ENCODE measurements around the gene KMT5B. TPM values are rescaled to one million over a fixed set of nuclear protein-coding genes. Genes with fewer than 3 reads are reported as not detected.

Gene KMT5B
- total RNA-seq, 1 donor from 2014 or later: 17.5 TPM

- no peak for DNase-seq (ENCODE audit: low read depth)
- no peak overlapping the region for H3K4me3 ChIP-seq (ENCODE audit: low read depth, low read length)
- no peak for TF ChIP-seq CTCF (conservative IDR thresholded peaks at IDR 0.05; ENCODE audit: low read depth, low read length)
These were observed 64.9 kb downstream of the KMT5B start for GRCh38 chr11:68148071-68148805.

DNA sequence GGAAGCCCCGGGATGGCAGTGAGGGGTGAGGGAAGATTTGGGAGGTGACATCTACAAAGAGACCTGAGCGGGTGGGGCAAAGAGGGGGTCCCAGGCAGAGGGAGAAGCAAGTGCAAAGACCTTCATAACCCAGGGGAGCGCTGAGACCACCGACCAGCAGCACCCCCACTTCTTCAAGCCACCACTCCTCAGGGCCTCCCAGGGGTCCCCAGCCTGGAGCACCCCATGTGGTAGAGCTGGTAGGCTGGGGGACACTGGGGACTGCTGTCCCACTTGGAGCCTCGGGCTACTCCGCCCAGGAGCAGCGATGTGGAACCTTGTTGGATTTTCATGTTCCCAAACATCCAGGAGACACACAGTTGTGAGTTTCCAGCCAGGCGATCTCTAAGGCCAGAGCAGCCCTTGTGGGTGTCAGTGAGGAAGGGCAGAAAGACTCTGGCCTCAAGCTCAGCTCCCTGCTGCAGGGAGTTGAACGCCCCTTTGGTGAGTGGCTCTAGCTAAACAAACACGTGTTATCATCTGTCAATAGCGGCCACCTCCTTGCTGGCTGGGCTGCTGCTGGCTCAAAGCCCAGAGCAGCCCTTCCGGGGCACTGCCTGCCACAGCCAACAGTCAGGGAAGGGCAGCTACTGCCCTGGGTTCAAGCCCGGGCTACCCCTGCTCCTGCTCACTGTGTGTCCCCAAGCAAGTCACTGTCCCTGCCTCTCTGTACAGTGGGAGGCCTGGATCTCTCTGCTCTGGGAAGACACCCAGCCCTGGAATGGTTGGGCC, 66.2 kb downstream of the KMT5B start:
- DNase-seq (ENCODE audit: low read depth): no peak
- no peak for TF ChIP-seq CTCF (conservative IDR thresholded peaks at IDR 0.05; ENCODE audit: low read depth, low read length)
- H3K4me3 ChIP-seq (ENCODE audit: low read depth, low read length): no peak overlapping the region

GRCh38 chr11:68146010-68146540, 67.0 kb downstream of the KMT5B start:
- TF ChIP-seq CTCF (conservative IDR thresholded peaks at IDR 0.05; ENCODE audit: low read depth, low read length): no peak
- no peak overlapping the region for H3K4me3 ChIP-seq (ENCODE audit: low read depth, low read length)
- no peak for DNase-seq (ENCODE audit: low read depth)

GRCh38 chr11:68145120-68145866, 67.8 kb downstream of the KMT5B start:
- H3K4me3 ChIP-seq (ENCODE audit: low read depth, low read length): no peak overlapping the region
- TF ChIP-seq CTCF (conservative IDR thresholded peaks at IDR 0.05; ENCODE audit: low read depth, low read length): no peak
- no peak for DNase-seq (ENCODE audit: low read depth)

DNA sequence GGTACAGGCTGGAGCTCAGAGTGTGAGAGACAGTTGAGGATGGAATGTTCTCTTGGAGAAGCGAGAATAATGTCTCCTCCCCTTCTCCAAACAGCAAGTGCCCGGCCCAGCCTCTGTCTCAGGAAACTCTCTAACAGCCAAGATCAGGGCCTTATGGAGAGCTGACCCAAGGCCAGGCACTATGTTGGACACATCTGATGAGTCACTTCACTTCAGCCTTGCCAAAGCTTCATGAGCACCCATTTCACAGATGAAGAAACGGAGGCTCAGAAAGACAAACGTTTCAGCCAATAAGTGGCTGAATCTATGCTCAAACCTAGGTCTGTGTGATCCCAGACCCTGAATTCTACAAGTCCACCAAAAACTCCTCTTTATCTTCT, 69.8 kb downstream of the KMT5B start:
- no peak for DNase-seq (ENCODE audit: low read depth)
- H3K4me3 ChIP-seq (ENCODE audit: low read depth, low read length): no peak overlapping the region
- TF ChIP-seq CTCF (conservative IDR thresholded peaks at IDR 0.05; ENCODE audit: low read depth, low read length): no peak

DNA sequence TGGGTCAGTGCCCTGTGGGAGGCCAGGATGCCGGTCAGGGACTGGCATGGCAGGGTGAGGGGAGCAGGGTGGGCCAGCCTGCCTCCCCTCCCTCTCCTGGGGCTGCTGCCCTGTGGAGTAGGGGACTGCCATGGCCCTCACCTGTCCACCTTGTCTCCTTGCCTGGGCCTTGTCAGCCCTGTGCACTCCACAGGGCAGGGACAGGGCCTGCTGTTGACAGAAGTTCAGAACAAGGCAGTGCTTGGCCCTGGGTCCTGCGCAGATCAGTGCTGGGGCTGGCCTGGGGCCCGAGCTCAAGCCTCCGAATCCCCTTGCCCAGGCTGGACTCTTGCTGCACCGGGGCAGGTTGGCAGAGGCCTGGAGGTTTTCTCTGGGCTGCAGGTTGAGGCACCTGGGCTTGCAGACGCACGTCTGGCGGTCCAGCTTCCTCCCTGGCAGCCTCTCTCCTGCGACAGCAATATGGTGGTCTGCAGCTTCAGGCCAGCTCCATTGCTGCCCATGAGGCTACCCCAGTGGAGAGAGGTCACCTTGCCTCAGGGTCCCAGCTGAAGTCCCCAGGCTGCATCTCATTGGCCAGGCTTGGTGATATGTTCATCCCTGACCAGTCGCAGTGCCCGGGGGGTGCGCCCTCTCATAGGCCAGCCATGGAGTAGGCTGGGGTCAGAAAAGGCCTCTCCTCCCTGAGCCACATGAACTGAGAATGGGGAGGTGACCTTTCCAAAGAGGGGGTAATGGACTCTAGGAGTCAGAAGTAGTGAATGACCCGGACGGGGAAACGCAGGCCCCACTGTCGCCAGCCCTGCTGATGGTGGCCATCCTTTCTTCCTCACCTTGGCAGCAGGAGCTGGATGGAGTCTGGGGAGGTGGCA, 70.4 kb downstream of the KMT5B start:
- no peak overlapping the region for H3K4me3 ChIP-seq (ENCODE audit: low read depth, low read length)
- DNase-seq (ENCODE audit: low read depth): no peak
- no peak for TF ChIP-seq CTCF (conservative IDR thresholded peaks at IDR 0.05; ENCODE audit: low read depth, low read length)

Data from epithelial cell of proximal tubule (primary cell).